Inflammatory macrophage (primary cell): ENCODE data around the gene SLC22A15.
A peak's percentile ranks its signal among the peaks of the same experiment; 100 is the strongest.

Source experiments
- DNase-seq, 2 donors: peaks; one replicate each; pipeline ENCODE4 v3.0.0-alpha.2; 2020 to 2022

SLC22A15 gene

GRCh38 chr1:116105996-116106395, 129.7 kb downstream of the SLC22A15 start:
- DNase-seq = no peak

GRCh38 chr1:116106646-116107045, 130.3 kb downstream of the SLC22A15 start:
- DNase-seq = no peak

GRCh38 chr1:116107371-116107770, 131.1 kb downstream of the SLC22A15 start:
- DNase-seq = no peak

GRCh38 chr1:116110567-116111523, 134.5 kb downstream of the SLC22A15 start, which contains the start of gene MAB21L3:
Gene MAB21L3, plus strand, starts transcription at chr1:116111399. Its CDS starts 1,217 bp downstream, at chr1:116112616.
- peak in 1 of 2 donors; percentile 29 for DNase-seq

GRCh38 chr1:116111524-116112021, 135.3 kb downstream of the SLC22A15 start:
- DNase-seq = no peak

GRCh38 chr1:116112388-116113140, 136.3 kb downstream of the SLC22A15 start:
- DNase-seq = no peak

GRCh38 chr1:116113615-116114014, 137.3 kb downstream of the SLC22A15 start:
- DNase-seq = no peak

GRCh38 chr1:116115476-116116439, 139.4 kb downstream of the SLC22A15 start:
- no peak for DNase-seq

GRCh38 chr1:116118471-116118870, 142.2 kb downstream of the SLC22A15 start:
- no peak for DNase-seq
